H9 (cell line): Measurements from ENCODE around the gene AHI1. TPM values are rescaled to one million over a fixed set of nuclear protein-coding genes. Genes with fewer than 3 reads are reported as not detected.

Source experiments
- DNase-seq: peaks from one replicate; pipeline ENCODE4 v3.0.0-alpha.2; 2017
- H2AFZ ChIP-seq: one replicate; pipeline ENCODE4 v1.6.1; 2013; ENCODE audit warnings: mild to moderate bottlenecking, low read length, control low read depth, moderate library complexity
- H2AK5ac ChIP-seq: 2 replicates; pipeline ENCODE4 v1.6.1; 2013; ENCODE audit warnings: low read length, control low read depth, mixed read lengths; ENCODE audit not compliant: insufficient read length
- H2BK120ac ChIP-seq: one replicate; pipeline ENCODE4 v1.6.1; 2013; ENCODE audit warnings: low read depth, mild to moderate bottlenecking, low read length, control low read depth, inconsistent platforms; ENCODE audit not compliant: poor library complexity, severe bottlenecking
- H2BK12ac ChIP-seq: 2 replicates; pipeline ENCODE4 v1.6.1; 2013; ENCODE audit warnings: low read length, control low read depth, mixed read lengths, low read depth; ENCODE audit not compliant: insufficient read length
- H2BK15ac ChIP-seq: 2 replicates; pipeline ENCODE4 v1.6.1; 2013; ENCODE audit warnings: low read depth, low read length, control low read depth
- H2BK20ac ChIP-seq: one replicate; pipeline ENCODE4 v1.6.1; 2013; ENCODE audit warnings: low read depth, mild to moderate bottlenecking, low read length, control low read depth, inconsistent platforms; ENCODE audit not compliant: poor library complexity, severe bottlenecking
- H2BK5ac ChIP-seq: 2 replicates; pipeline ENCODE4 v1.6.1; 2013; ENCODE audit warnings: low read length, control low read depth, mixed read lengths; ENCODE audit not compliant: insufficient read length
- H3K14ac ChIP-seq: 2 replicates; pipeline ENCODE4 v1.6.1; 2013; ENCODE audit warnings: low read length, control low read depth; ENCODE audit not compliant: insufficient read depth
- H3K18ac ChIP-seq: 2 replicates; pipeline ENCODE4 v1.6.1; 2013; ENCODE audit warnings: low read depth, mild to moderate bottlenecking, mixed read lengths, low read length, control low read depth; ENCODE audit not compliant: insufficient read length
- H3K23ac ChIP-seq: 2 replicates; pipeline ENCODE4 v1.6.1; 2013; ENCODE audit warnings: low read length, control low read depth, mixed read lengths, low read depth; ENCODE audit not compliant: insufficient read length
- H3K23me2 ChIP-seq: 2 replicates; pipeline ENCODE4 v1.6.1; 2013; ENCODE audit warnings: low read depth, mild to moderate bottlenecking, mixed read lengths, low read length, control low read depth; ENCODE audit not compliant: insufficient read length, poor library complexity, severe bottlenecking
- H3K27ac ChIP-seq: 2 replicates; pipeline ENCODE4 v1.5.1; 2013; ENCODE audit warnings: low read length, control low read depth, mixed read lengths, low read depth; ENCODE audit not compliant: insufficient read length
- H3K27me3 ChIP-seq: 2 replicates; pipeline ENCODE4 v1.6.1; 2013; ENCODE audit warnings: low read length, control low read depth, inconsistent platforms; ENCODE audit not compliant: insufficient read depth
- H3K4ac ChIP-seq: 2 replicates; pipeline ENCODE4 v1.6.1; 2013; ENCODE audit warnings: low read depth, mild to moderate bottlenecking, control low read depth, inconsistent platforms, low read length, moderate library complexity
- H3K4me1 ChIP-seq: 2 replicates; pipeline ENCODE4 v1.6.1; 2013; ENCODE audit warnings: low read length, control low read depth, inconsistent platforms; ENCODE audit not compliant: insufficient read depth
- H3K4me2 ChIP-seq: 2 replicates; pipeline ENCODE4 v1.6.1; 2013; ENCODE audit warnings: low read length, control low read depth, mixed read lengths; ENCODE audit not compliant: insufficient read length, insufficient read depth
- H3K56ac ChIP-seq: 2 replicates; pipeline ENCODE4 v1.6.1; 2013; ENCODE audit warnings: low read depth, mild to moderate bottlenecking, mixed read lengths, low read length, control low read depth; ENCODE audit not compliant: insufficient read length
- H3K79me1 ChIP-seq: 2 replicates; pipeline ENCODE4 v1.6.1; 2013; ENCODE audit warnings: low read depth, mild to moderate bottlenecking, moderate library complexity, low read length, control low read depth, inconsistent platforms; ENCODE audit not compliant: insufficient read depth, poor library complexity, severe bottlenecking
- H3K79me2 ChIP-seq: 2 replicates; pipeline ENCODE4 v1.6.1; 2013; ENCODE audit warnings: low read length, control low read depth, inconsistent platforms; ENCODE audit not compliant: insufficient read depth
- H3K9ac ChIP-seq: 2 replicates; pipeline ENCODE4 v1.6.1; 2013; ENCODE audit warnings: low read length, control low read depth, mixed read lengths; ENCODE audit not compliant: insufficient read length; ENCODE audit errors: extremely low read depth
- H3K9me3 ChIP-seq: one replicate; pipeline ENCODE4 v1.6.1; 2013; ENCODE audit warnings: low read depth, low read length, inconsistent platforms; ENCODE audit not compliant: control insufficient read depth
- H3T11ph ChIP-seq: one replicate; pipeline ENCODE4 v1.6.1; 2013; ENCODE audit warnings: mild to moderate bottlenecking, low read length, control low read depth, inconsistent platforms
- H4K20me1 ChIP-seq: one replicate; pipeline ENCODE4 v1.6.1; 2013; ENCODE audit not compliant: control insufficient read depth, insufficient read length, insufficient read depth
- H4K5ac ChIP-seq: 2 replicates; pipeline ENCODE4 v1.6.1; 2013; ENCODE audit warnings: low read depth, mild to moderate bottlenecking, mixed read lengths, low read length, control low read depth; ENCODE audit not compliant: insufficient read length
- H4K8ac ChIP-seq: replicated peaks from 2 replicates; pipeline ENCODE4 v1.6.1; 2013; ENCODE audit warnings: low read length, control low read depth, mixed read lengths, low read depth; ENCODE audit not compliant: insufficient read length
- H4K91ac ChIP-seq: 2 replicates; pipeline ENCODE4 v1.6.1; 2013; ENCODE audit warnings: low read depth, mild to moderate bottlenecking, moderate library complexity, mixed read lengths, low read length, control low read depth; ENCODE audit not compliant: insufficient read length
- H3K27ac Mint-ChIP-seq, 3 experiments: 2 replicates in 2 of 3; 3 replicates in 1 of 3; pipeline ENCODE4 v1.8.0; 2020 to 2021; ENCODE audit warnings: mixed read lengths in 3 of 3, mild to moderate bottlenecking in 1 of 3, moderate library complexity in 1 of 3
- H3K27me3 Mint-ChIP-seq: 2 replicates; pipeline ENCODE4 v1.8.0; 2021; ENCODE audit warnings: low read depth, mild to moderate bottlenecking, moderate library complexity, mixed read lengths
- H3K36me3 Mint-ChIP-seq, 3 experiments: 2 replicates in 2 of 3; 3 replicates in 1 of 3; pipeline ENCODE4 v1.8.0; 2020 to 2021; ENCODE audit warnings: low read depth in 3 of 3, mixed read lengths in 3 of 3; ENCODE audit not compliant: insufficient read depth in 1 of 3
- H3K4me1 Mint-ChIP-seq, 2 experiments: 2 replicates each; pipeline ENCODE4 v1.8.0; 2020; ENCODE audit warnings: mixed read lengths in 2 of 2
- H3K4me3 Mint-ChIP-seq, 2 experiments: 2 replicates in 1 of 2; 3 replicates in 1 of 2; pipeline ENCODE4 v1.8.0; 2020 to 2021; ENCODE audit warnings: mild to moderate bottlenecking in 2 of 2, mixed read lengths in 2 of 2, moderate library complexity in 1 of 2
- H3K9me3 Mint-ChIP-seq, 2 experiments: 2 replicates in 1 of 2; 3 replicates in 1 of 2; pipeline ENCODE4 v1.8.0; 2020; ENCODE audit warnings: mild to moderate bottlenecking in 2 of 2, mixed read lengths in 2 of 2, moderate library complexity in 1 of 2
- CTCF ChIP-seq: fragments of 200-600 bp; sonication (generic); conservative IDR thresholded peaks from 3 replicates; pipeline ENCODE4 v1.8.0; 2021; ENCODE audit warnings: antibody characterized with exemption, mild to moderate bottlenecking
- WGBS: extraction: QIAGEN DNeasy Blood & Tissue Kit; methylation state at CpG from one replicate; pipeline ENCODE4 v1.1.7; 2013; ENCODE audit warnings: missing lambda C conversion rate, low lambda C conversion rate, mixed read lengths; ENCODE audit not compliant: insufficient read length; ENCODE audit errors: extremely low coverage; 5-methylcytosine and 5-hydroxymethylcytosine counted together
- total RNA-seq: library from RNA; stranded (reverse); gene quantifications from 2 replicates; pipeline ENCODE4 v1.2.1, GENCODE V29; 2021

The AHI1 gene
- total RNA-seq, 1 experiment from 2014 or later = 9.9 TPM

- Histone ChIP-seq H3K27me3 (no peaks in the 10 kb centered on the region), H4K20me1 (no peaks in the 10 kb centered on the region), H4K5ac (no peak overlapping the region), H2AK5ac (no peak overlapping the region), H3K4me1 (no peaks in the 10 kb centered on the region), H3K56ac (no peak overlapping the region), H2BK120ac (no peak overlapping the region), H3K18ac (no peak overlapping the region), H3K9me3 (no peaks in the 10 kb centered on the region), H2AFZ (no peak overlapping the region), H4K8ac (no peak overlapping the region), H3K4ac (no peak overlapping the region), H3K27ac (no peak overlapping the region), H3K79me1 (no peaks in the 10 kb centered on the region), H3K9ac (no peak overlapping the region), H3K79me2 (no peaks in the 10 kb centered on the region), H3K23ac (no peak overlapping the region), H3K14ac (no peak overlapping the region), H4K91ac (no peak overlapping the region), H2BK15ac (no peak overlapping the region), H2BK20ac (no peak overlapping the region), H3K23me2 (no peaks in the 10 kb centered on the region), H3T11ph (no peak overlapping the region), H2BK12ac (no peak overlapping the region), H2BK5ac (no peak overlapping the region), H3K4me2 (no peak overlapping the region)
- H3K4me3 Mint-ChIP-seq = no peak overlapping the region
- H3K27ac Mint-ChIP-seq = no peak overlapping the region
- peaks cover 0 to 4% (median 0%) of the 10 kb centered on the region in 3 experiments; a peak in 1 of 7 replicates for H3K36me3 Mint-ChIP-seq
- no peaks in the 10 kb centered on the region for H3K9me3 Mint-ChIP-seq
- TF ChIP-seq CTCF = no peak
- H3K4me1 Mint-ChIP-seq = peaks cover 4 to 6% of the 10 kb centered on the region in 2 experiments; a peak in 3 of 4 replicates
- no peak for DNase-seq
- H3K27me3 Mint-ChIP-seq = no peaks in the 10 kb centered on the region
- no CpG with 5 or more reads among the region's 2 CpGs for whole genome bisulfite sequencing
Observed at GRCh38 chr6:135299256-135299655, 198.3 kb downstream of the AHI1 start.
